GM12891 (cell line): ENCODE results near the gene MORC4. TPM values are rescaled to one million over a fixed set of nuclear protein-coding genes. Genes with fewer than 3 reads are reported as not detected.

Experiments
- DNase-seq: peaks from one replicate; pipeline ENCODE4 v3.0.0; 2011; ENCODE audit warnings: low spot score; ENCODE audit not compliant: insufficient read length
- FAIRE-seq: peaks from 2 replicates; lab custom pipeline; 2011; peaks lifted over from hg19 to GRCh38; lab: Jason Lieb, UNC
- PAX5 ChIP-seq: IDR thresholded peaks from 2 replicates; pipeline ENCODE4 v1.6.1; 2011; ENCODE audit warnings: low read length, moderate library complexity, mild to moderate bottlenecking; ENCODE audit not compliant: insufficient read depth, severe bottlenecking
- POLR2A ChIP-seq: IDR thresholded peaks from 2 replicates; pipeline ENCODE4 v1.6.1; 2011; ENCODE audit warnings: low read depth, low read length, control low read depth
- POLR2AphosphoS5 ChIP-seq: IDR thresholded peaks from 2 replicates; pipeline ENCODE4 v1.6.1; 2011; ENCODE audit warnings: low read depth, low read length, control low read depth
- POU2F2 ChIP-seq: IDR thresholded peaks from 2 replicates; pipeline ENCODE4 v1.6.1; 2011; ENCODE audit warnings: low read depth, mild to moderate bottlenecking, control low read depth, low read length, moderate library complexity
- SPI1 ChIP-seq: IDR thresholded peaks from 2 replicates; pipeline ENCODE4 v1.6.1; 2011; ENCODE audit warnings: low read depth, low read length, control low read depth
- TAF1 ChIP-seq: IDR thresholded peaks from 2 replicates; pipeline ENCODE4 v1.6.1; 2011; ENCODE audit warnings: low read depth, low read length, control low read depth
- polyA plus RNA-seq: library from polyadenylated mRNA; unstranded; fragments of >200 nt; gene quantifications from one replicate; pipeline ENCODE4 v1.2.1, GENCODE V29; 2012; ENCODE audit warnings: low read depth, missing spikeins, inconsistent platforms; ENCODE audit not compliant: missing spikeins

The MORC4 gene
- polyA plus RNA-seq: 0.09 TPM

DNA sequence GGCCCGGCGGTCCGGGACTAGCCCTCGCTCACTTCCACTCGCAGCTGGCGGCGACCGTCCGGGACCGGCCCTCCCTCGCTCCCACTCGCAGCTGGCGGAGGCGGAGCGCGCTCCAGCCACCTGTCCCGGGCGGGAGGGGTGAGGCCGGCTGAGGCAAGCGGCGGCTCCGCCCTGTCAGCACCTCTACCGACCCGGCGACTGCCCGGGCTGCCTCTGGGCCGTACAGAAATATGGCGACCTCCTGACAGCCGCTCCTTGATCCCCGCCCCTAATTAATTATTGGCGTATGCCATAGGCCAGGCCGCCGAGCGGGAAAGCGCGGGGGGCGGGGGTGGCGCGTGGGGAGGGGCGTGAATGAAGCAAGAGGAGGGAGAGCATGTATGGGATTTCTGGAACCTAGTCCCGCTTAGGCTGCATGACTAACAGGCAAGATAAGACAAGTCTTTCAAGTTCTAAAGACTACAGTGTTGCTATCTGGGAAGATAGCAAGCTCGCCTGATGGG lies at the start of gene MORC4:
TSS of gene MORC4 (minus strand) at position 200 of the 503 bp plus-strand sequence. CDS start 243 bp downstream, outside the sequence.
- DNase-seq: peak; percentile 16
- TF ChIP-seq PAX5: no peak
- no peak for TF ChIP-seq SPI1
- TF ChIP-seq POLR2A: no peak
- no peak for TF ChIP-seq POLR2AphosphoS5
- no peak for TF ChIP-seq TAF1
- peak; percentile 76 for FAIRE-seq

DNA sequence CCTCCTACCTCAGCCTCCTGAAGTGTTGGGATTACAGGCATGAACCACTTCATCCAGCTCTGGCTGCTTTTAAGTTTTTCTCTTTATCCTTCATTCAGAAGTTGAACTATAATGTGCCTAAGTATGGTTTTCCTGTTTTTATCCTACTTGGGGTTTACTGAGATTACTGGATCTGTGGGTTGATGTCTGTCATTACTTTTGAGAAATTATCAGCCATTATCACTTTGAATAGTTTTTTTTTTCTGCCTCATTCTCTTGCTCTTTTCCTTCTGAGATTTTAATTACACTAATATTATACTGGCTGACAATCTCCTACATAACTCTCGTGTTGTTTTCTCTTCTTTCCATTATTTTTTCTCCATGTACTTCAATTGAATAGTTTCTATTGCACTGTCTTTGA lies 47.6 kb upstream of the MORC4 start:
- DNase-seq: no peak
- TF ChIP-seq POU2F2: no peak
- no peak for TF ChIP-seq POLR2A
- no peak for TF ChIP-seq TAF1
- no peak for TF ChIP-seq POLR2AphosphoS5
- no peak for TF ChIP-seq SPI1
- no peak for TF ChIP-seq PAX5
- FAIRE-seq: no peak

DNA sequence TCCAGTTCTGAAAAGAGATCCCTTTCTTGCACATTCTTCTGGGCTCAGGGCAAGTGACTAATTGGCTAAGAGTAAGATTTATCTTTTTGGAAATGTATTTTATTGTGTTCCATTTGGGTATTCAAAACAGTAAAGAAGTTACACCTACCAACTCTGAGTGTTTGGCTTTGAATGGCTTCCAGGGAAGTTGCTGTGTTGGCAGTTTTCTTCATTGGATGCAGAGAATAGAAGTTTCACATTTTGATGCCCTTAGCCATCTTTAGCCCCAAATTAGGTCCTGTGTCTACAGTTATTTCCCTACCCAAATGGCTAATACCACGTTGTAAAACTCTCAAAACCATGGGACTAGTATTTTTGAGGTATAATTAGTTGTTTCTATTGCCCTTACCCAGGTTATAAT lies 29.7 kb upstream of the MORC4 start:
- DNase-seq (no peak), FAIRE-seq (no peak)
- no peak for TF ChIP-seq POLR2A
- TF ChIP-seq POLR2AphosphoS5: no peak
- TF ChIP-seq PAX5: no peak
- no peak for TF ChIP-seq POU2F2

DNA sequence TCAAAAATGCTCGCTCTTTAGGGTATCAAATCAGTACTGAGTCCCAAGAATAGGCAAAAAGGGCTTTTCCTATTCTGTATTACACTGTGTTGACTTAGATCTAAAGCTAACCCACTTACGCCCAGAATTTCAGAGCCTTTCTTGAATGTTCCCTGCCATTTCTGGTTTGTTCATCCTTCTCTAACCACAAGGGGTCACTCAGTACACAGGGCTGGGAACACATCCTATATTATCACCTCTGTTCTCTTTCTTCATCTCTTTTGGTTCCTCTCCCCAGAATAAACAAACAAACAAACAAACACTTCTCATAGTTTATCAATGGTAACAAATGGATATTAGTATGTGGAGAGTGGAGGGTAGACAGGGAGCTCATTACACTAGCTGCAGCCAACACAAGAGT lies 25.5 kb upstream of the MORC4 start:
- FAIRE-seq (no peak), DNase-seq (no peak)
- TF ChIP-seq PAX5 (no peak), POU2F2 (no peak), POLR2AphosphoS5 (no peak), SPI1 (no peak), POLR2A (no peak), TAF1 (no peak)

DNA sequence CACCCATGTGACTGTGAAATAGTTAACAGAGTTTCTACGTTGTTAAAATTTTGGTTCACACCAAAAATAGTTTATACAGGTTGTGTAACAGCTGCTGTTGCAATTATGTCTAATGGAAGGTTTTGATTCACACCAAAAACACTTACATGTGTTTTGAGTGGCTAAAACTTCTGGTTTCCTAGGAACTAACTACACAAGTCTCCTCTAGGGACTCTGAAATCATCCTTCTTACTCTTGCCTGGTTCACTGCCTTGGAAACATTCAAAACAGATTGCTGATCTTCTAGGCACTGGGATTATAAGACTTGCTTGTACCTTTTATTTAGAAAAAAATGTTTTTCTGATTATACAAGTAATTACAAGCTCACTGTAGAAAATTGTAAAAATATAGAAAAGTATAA lies 14.9 kb upstream of the MORC4 start:
- no peak for FAIRE-seq
- DNase-seq: no peak
- TF ChIP-seq PAX5 (no peak), TAF1 (no peak), SPI1 (no peak), POU2F2 (no peak), POLR2A (no peak), POLR2AphosphoS5 (no peak)

DNA sequence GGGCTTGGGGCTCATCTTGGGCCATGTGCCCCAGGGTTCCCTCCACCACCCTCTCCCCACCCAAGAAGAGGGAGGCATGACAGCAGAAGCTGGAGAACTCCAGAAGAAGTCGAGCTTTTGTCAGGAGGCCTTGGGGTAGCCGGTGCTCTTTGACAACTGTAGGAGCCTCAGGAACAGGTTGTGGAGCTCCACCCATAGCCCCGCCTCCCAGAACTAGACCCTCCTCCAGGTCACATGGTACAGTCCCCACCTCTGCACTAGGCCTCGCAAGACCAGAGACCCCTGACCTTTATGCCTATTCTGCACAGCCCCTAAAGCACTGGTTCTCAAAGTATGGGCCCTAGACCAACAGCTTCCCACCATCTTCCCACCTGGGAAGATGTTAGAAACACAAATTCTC lies 8.0 kb upstream of the MORC4 start:
- TF ChIP-seq POLR2A (no peak), PAX5 (no peak), TAF1 (no peak), SPI1 (no peak), POU2F2 (no peak), POLR2AphosphoS5 (no peak)
- DNase-seq (no peak), FAIRE-seq (no peak)

DNA sequence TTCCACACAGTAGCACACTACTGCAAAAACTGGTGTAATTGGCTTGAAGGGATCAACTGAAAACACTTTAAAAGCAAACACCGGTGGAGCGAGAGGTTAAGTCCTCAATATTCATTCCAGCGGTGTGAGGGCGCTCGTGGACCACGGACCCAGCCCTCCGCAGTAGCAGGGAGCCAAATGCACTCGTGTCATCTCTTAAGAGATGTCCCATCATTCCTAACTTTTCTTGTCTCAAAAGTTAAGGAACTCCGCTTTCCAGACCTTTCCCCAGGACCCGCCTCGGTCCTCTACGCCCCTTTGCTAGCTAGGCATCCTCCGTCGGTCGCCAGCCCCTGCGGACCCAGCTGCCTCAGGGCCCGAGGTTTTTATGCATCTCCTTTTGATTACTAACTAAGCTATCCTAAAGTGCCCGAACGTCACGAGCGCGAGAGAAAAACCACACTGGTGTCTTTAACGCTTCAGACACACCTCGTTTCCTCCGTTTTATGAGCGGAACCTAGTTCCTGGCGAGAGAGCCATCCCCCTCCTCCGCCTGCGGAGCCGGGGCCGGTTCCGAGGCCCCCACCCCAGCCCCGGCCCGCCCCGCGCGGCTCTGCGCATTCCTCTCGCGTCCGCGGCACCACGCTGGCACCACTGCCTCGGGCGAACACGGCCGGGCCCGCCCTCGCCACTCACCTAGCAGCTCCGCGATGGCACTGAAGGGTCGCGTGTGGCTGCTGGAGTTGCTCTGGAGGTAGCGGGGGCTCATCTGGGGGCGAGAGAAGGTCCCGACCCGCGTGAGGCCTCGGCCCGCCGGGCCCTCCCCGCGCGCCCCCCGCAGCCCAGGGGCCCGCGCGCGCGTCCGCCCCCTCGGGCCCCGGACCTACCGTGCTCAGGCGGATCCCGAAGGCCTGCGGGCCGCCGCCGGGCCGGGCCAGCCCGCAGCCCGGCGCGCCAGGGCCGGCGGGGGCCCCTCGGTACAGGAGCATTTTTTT lies 723 bp downstream of the MORC4 start:
- DNase-seq (peak; percentile 0), FAIRE-seq (peak; percentile 67)
- no peak for TF ChIP-seq SPI1
- TF ChIP-seq PAX5: no peak
- TF ChIP-seq TAF1: no peak

DNA sequence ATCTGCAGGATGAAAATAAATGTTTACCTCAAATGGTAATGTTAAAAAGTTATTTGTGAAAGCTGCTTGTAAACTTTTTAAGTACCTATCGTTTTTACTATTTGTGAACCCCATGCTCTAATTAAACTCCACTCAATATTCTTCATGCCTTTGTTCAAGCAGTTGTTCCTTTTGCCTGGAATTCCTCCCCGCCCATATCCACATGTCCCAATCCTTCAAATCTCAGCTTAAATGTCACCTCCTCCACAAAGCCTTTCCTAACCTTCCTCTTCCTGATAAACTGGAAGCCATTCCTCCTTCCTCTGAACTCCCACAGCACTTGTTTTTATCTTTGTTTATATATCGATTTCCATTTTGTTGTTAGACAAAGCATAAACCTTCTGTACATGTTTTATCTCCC lies 2.4 kb downstream of the MORC4 start:
- TF ChIP-seq PAX5 (no peak), TAF1 (no peak), POLR2AphosphoS5 (no peak), POU2F2 (no peak), POLR2A (no peak), SPI1 (no peak)
- DNase-seq (no peak), FAIRE-seq (no peak)

DNA sequence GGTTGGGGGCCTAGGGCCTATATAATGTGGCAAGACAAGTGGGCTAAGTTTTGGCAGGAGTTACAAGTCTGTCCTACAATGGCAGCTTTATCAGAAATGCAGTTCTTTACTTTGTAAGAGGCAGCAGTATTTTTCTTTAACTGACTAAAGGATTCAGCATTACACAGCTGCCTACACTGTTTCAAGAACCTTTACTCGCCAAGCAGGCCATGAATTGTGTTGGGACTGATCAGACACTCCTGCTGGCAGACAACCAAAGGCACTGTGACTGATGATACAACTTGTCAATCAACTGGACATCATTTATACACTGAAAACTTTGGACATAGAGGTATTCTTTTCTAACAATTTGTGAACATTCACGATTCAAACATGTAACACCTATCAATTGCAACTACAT lies 4.3 kb downstream of the MORC4 start:
- FAIRE-seq (no peak), DNase-seq (no peak)
- TF ChIP-seq POLR2A (no peak), POU2F2 (no peak), TAF1 (no peak), POLR2AphosphoS5 (no peak), PAX5 (no peak), SPI1 (no peak)

DNA sequence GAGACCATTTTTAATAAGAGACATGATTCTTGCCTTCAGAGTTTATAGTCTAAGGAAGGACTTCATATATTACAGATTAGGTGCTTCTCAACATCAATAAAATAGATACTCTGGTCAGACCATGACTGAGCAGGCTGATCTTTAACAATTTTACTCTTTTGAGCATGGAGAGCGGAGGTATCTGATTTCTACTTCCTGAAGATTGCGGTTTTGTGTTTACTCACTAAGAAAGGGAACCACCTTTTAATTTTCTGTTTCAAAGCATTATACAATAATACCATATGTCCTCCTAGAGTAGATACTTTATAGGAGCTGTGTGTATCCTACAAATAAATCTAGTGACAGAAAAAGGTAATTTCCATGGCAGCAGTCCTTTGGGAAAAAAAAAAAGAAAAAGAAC lies 12.5 kb downstream of the MORC4 start:
- FAIRE-seq (no peak), DNase-seq (no peak)
- TF ChIP-seq POLR2AphosphoS5 (no peak), POLR2A (no peak), PAX5 (no peak), SPI1 (no peak), POU2F2 (no peak), TAF1 (no peak)
